SKM-1 (cell line): Measurements from ENCODE around the gene RAB36.

Source experiments
- DNase-seq: peaks from one replicate; lab custom pipeline; 2025; ENCODE audit not compliant: unreplicated experiment; lab: John Stamatoyannopoulos, UW

The RAB36 gene

DNA sequence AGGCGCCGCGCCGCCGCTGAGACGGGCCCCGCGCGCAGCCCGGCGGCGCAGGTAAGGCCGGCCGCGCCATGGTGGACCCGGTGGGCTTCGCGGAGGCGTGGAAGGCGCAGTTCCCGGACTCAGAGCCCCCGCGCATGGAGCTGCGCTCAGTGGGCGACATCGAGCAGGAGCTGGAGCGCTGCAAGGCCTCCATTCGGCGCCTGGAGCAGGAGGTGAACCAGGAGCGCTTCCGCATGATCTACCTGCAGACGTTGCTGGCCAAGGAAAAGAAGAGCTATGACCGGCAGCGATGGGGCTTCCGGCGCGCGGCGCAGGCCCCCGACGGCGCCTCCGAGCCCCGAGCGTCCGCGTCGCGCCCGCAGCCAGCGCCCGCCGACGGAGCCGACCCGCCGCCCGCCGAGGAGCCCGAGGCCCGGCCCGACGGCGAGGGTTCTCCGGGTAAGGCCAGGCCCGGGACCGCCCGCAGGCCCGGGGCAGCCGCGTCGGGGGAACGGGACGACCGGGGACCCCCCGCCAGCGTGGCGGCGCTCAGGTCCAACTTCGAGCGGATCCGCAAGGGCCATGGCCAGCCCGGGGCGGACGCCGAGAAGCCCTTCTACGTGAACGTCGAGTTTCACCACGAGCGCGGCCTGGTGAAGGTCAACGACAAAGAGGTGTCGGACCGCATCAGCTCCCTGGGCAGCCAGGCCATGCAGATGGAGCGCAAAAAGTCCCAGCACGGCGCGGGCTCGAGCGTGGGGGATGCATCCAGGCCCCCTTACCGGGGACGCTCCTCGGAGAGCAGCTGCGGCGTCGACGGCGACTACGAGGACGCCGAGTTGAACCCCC is 35.8 kb downstream of the RAB36 start:
- no peak for DNase-seq

GRCh38 chr22:23181721-23182308 is 36.5 kb downstream of the RAB36 start:
- DNase-seq = no peak

DNA sequence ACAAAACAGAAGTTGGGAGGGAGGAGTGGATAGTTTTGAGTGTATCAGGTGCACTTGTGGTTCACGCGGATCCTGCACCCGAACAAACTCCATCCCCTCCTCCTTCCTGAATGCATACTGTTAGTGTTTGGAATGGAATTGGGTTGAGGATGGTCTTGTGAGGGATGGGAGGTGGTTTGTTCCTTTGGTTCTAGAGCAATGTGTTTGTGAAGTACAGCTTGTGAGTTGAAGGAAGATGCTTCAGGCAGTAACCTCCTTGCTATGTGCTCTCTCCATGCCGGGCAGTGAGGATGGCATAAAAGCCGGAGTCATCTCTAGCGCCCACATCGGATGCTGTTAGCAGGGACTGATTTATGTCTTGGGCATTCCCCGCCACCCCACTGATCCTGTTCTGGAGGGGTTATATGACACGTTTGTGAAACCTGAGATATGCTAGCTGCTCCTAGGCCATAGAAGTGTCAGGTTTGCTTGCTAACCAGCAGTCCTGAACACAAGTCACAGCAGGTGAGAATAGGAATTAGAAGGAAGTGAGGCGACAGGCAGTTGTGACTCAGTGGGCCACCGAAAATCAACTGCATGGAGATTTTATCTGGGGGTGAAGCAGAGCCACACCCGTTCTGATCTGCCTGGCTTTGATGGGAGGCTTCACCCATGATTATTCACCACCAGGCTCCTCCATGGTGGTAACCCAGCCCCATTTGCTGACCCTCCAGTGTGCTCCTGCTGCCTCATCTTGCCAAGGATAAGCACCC is 37.2 kb downstream of the RAB36 start:
- DNase-seq = no peak

DNA sequence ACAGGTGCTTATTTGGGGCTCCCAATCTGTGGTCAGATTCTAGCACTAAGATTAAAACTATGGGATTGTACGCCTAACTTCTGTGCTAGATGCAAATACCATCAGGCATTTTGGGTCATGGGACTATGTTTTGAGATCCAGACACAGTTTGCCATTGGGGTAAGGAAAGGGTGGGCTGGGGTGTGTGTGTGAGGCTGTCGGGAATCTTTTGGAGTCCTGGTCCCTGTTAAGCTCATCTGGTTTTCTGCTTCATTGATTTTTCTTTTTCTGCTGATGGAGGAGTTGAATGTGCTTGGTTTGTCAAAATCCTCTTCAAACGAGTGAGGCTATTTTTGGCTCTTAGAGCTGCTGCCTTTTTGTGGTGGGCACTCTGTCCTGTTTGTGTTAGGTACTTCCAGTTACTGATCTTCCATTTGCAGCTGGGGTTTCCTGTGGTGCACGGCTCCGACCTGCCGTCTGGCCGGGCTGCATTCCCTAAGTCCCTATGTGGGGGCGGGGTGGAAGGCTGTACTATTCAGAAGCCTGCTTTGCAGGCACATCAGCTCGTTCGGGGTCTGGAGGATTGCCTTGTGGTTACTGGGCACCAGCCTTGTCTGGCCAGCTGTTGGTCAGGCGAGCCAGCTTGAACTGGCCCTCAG is 37.9 kb downstream of the RAB36 start:
- DNase-seq = no peak

DNA sequence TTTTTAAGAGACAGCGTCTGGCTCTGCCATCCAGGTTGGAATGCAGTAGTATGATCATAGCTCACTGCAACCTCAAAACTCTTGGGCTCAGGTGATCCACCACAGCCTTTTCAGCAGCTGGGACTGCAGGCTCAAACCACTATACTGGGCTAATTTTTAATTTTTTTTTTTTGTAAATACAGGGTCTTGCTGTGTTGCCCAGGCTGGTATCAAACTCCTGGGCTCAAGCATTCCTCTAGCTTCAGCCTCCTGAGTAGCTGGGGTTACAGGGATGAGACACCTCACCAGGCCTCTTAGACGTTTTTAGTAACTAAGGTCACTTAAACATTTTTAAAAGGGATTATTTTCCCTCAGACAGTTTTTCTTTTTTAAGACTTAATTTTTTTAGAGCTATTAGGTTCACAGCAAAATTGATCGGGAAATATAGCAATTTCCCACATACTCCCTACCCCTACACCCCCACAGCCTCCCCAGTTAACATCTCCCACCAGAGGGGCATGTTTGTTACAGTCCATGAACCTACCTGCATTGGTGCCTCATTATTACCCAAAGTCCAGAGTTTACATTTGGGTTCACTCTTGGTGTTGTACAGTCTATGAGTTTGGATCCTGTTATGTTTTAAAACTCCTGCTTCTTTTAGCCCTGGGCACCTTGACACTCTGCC is 39.0 kb downstream of the RAB36 start:
- DNase-seq = no peak

GRCh38 chr22:23184764-23185113 is 39.5 kb downstream of the RAB36 start:
- DNase-seq = no peak

- DNase-seq = no peak
Observed at GRCh38 chr22:23187211-23187610, 41.9 kb downstream of the RAB36 start.

GRCh38 chr22:23187871-23188700 is 42.8 kb downstream of the RAB36 start:
- no peak for DNase-seq

DNA sequence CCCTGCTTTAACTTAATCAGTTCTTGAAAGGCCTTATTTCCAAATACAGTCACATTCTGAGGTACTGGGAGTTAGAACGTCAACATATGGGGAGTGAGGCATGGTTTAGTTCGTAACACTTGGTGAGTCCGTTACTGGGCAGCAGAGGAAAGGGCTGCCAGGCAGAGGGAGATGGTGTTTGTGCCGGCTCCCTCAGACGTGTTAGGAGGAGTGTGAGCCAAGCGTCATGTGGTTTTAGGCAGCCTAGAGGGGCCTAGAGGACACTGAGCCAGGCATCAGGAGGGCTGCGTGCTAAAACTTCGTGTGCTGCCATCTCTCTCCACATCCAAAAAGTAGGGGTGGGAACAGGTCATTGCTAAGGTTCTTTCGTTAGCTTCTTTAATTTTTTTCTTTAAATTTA is 45.2 kb downstream of the RAB36 start:
- DNase-seq = no peak

DNA sequence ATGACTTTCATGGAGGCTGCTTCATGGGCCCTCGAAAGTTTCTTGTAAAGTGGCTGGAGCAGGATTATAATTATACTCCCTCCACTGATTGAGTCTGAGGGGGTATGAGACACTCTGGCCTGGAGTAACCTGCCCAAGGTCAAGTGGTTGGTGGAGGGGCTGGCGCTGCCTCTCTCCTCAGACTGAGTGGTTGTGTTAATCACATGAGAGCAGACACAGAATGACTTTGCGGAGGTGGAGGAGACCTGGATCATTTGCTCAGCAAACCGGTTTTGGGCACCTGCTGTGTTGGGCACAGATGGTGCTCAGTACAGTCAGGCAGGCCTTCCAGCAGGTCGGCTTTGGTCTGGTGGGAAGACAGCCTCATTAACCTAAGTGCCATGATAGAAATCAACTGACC is 46.9 kb downstream of the RAB36 start:
- no peak for DNase-seq

DNA sequence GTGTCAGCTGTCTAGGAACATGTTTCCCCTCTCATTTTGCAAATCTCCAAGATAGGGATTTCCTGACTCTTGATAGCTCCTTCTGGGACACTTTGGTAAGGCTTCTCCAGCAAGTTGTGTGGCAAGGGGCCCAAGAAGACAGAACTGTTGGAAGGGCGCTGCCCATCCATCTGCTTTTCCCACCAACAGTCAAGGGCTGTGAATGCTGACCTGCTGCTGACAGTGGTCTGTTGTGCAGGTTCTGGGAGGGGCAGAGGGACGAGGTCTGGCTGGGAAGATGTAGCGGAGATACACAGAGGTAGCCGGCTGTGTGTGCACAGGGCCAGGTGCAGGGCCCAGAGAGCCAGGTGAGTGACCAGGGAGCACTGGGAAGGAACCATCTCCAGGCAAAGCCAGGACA is 47.3 kb downstream of the RAB36 start:
- no peak for DNase-seq

DNA sequence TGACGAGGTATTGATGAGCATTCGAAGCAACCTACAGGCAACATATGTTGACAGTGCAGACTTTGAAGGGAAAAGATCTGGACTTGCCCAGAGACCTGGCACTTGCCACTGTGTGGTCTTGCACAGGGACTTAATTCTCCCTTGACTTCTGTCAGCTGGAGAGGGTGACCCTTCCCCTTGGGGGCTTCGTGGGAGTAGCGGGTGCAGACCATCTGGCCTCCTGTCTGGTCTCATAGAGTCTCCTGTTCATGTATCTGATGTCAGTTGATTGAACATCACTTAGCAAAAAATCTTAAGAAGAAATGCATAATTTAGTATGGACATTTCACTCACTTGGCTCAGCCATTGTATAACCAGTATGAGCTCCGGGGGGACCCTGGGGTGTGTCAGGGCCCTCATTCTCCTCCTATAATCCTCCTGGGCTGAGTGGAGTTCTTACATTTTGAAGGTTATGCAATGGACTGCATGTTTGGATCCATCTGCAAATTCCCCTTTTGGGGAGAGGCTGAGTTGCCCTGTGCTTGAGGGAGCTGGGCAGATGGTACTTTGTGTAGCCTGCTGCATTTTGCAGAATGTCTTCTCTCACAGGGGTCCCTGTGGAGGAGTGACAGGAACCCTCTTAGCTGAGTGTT is 48.0 kb downstream of the RAB36 start:
- DNase-seq = no peak

GRCh38 chr22:23193882-23194281 is 48.6 kb downstream of the RAB36 start:
- DNase-seq = no peak

DNA sequence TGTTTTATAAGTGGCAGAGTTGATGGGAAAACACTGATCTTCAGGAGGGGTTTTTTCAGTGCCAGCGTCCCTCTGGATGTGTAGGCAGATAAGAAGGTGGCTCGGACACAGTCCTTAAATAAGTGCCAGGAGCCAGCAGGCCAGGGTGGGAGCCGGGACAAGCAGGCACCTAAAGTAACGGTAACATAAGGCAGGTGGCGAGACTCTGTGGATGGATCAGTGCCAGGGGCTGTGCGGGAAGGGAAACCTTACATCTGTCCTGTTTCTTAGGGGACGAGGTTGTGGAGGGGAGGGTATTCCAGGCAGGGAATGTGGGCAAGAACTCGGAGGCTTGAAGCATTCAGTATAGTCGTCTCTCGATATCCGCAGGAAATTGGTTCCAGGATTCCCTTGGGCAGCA is 50.9 kb downstream of the RAB36 start:
- DNase-seq = no peak

DNA sequence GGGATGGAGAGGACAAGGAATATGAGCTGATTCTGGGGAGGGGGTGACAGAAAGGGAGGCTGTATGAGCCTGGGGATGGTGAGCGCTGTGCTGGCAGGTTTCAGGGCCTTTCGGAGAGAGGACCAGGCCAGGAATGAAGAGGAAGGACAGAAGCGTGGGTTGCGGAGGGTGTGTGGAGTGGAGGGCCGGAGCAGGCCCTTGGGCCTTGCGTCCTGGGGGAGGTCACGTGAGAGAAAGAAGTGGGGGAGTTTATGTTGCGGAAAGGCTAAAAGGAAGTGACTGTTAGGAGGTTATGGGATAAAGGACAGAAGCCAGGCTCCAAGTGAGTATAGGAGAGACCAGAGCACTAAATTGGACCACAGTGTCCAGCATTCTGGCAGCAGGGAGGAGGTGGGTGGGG is 52.6 kb downstream of the RAB36 start:
- no peak for DNase-seq

DNA sequence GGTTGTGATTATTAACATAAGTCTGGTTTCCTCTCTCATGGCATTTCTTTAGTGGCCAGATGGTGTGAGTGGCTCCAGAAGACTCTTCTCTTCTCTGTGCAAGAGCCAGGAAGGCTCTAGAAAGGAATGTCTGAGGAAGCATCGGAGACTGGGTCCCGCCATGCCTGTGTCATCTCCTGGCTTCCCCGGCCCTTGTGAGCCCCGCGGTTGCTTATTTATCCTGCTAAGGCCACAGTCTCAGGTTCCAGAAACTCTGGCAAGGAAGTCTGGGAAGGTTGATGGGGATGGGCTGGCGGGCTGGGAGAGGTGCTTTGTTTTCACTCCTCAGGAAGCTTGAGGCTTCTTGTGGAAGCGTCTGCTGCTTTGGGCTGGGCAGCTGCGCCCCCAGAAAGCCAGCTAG is 53.9 kb downstream of the RAB36 start:
- DNase-seq = no peak

DNA sequence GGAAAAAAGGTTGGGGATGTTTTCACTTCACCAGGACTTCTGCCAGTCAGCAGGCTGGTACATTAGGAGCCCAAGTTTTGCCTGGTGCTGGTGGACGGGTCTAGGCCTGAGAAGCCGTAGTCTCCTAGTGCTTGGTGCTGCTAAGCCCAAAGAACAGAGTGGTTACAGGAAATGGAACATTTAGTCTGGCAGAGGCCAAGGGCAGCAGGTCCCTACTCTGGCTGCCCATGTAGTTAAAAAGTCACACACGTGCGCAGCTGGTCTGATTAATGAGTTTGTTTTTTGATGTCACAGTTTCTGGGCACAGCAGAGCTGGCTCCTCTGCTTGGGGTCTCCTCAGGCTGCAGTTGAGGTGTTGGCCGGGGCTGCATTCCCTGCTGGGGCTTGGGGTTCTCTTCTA is 55.6 kb downstream of the RAB36 start:
- no peak for DNase-seq

DNA sequence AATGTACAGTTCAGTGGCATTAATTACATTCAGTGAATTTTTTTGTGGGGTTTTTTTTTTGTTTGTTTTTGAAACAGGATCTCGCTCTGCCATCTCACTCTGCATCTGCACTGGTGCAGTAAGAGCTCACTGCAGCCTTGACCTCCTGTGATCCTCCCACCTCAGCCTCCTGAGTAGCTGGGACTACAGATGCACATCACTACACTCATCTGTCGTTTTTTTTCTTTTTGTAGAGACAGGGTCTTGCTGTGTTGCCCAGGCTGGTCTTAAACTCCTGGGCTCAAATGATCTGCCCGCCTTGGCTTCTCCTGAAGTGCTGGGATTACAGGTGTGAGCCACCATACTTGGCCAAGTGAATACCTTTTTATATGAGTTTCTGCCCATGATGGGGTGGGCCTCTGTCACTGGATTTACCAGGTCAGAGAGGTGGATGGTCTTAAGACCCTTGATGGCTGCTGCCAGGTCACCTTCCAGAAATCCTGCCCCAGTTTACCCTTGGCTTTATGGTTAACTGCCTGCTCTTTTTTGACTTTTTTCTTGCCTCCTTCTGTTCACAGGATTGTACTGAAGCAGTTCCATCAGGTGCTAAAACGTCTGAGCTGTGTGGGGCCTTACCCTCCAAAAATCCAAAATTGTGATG is 57.7 kb downstream of the RAB36 start:
- DNase-seq = no peak

GRCh38 chr22:23203452-23204124 is 58.3 kb downstream of the RAB36 start:
- DNase-seq = no peak
